Endodermal cell (in vitro differentiated cells): Measurements from ENCODE around the gene SRPK3. TPM values are rescaled to one million over a fixed set of nuclear protein-coding genes. Genes with fewer than 3 reads are reported as not detected.
A peak's percentile ranks its signal among the peaks of the same experiment; 100 is the strongest.
"Not testable (repeated sequence)": the region's sequence is repeated elsewhere in the genome, so short reads cannot be mapped to it uniquely, and the experiment has no call there.

Experiments used
- DNase-seq: peaks from one replicate; pipeline ENCODE4 v3.0.0-alpha.2; 2017
- H3K27ac ChIP-seq: 2 replicates; pipeline ENCODE4 v1.5.1; 2013; ENCODE audit warnings: mild to moderate bottlenecking, low read depth, low read length, moderate library complexity
- H3K27me3 ChIP-seq: 2 replicates; pipeline ENCODE4 v1.6.1; 2013; ENCODE audit warnings: mild to moderate bottlenecking, low read length, moderate library complexity; ENCODE audit not compliant: insufficient read depth, control insufficient read depth, poor library complexity, severe bottlenecking
- H3K36me3 ChIP-seq: 2 replicates; pipeline ENCODE4 v1.7.0; 2013; ENCODE audit warnings: mild to moderate bottlenecking, low read length, moderate library complexity; ENCODE audit not compliant: control insufficient read depth, insufficient read depth
- H3K4me1 ChIP-seq: one replicate; pipeline ENCODE4 v1.7.0; 2013; ENCODE audit warnings: low read length; ENCODE audit not compliant: control insufficient read depth, insufficient read depth
- H3K4me3 ChIP-seq: 2 replicates; pipeline ENCODE4 v1.5.1; 2013; ENCODE audit warnings: mild to moderate bottlenecking, low read length, moderate library complexity
- H3K9ac ChIP-seq: 2 replicates; pipeline ENCODE4 v1.6.1; 2013; ENCODE audit warnings: mild to moderate bottlenecking, low read length, moderate library complexity; ENCODE audit not compliant: poor library complexity, severe bottlenecking; ENCODE audit errors: extremely low read depth
- H3K9me3 ChIP-seq: 2 replicates; pipeline ENCODE4 v1.6.1; 2013; ENCODE audit warnings: mild to moderate bottlenecking, low read length, moderate library complexity; ENCODE audit not compliant: control insufficient read depth
- H3K27ac Mint-ChIP-seq: 2 replicates; pipeline ENCODE4 v1.8.0; 2020; ENCODE audit warnings: mixed read lengths
- H3K27me3 Mint-ChIP-seq: 2 replicates; pipeline ENCODE4 v1.8.0; 2021; ENCODE audit warnings: mild to moderate bottlenecking, mixed read lengths; ENCODE audit not compliant: insufficient read depth
- H3K36me3 Mint-ChIP-seq: 2 replicates; pipeline ENCODE4 v1.8.0; 2020; ENCODE audit warnings: low read depth, mixed read lengths
- H3K4me1 Mint-ChIP-seq: 2 replicates; pipeline ENCODE4 v1.8.0; 2020; ENCODE audit warnings: mixed read lengths
- H3K4me3 Mint-ChIP-seq: 2 replicates; pipeline ENCODE4 v1.8.0; 2020; ENCODE audit warnings: mild to moderate bottlenecking, moderate library complexity, mixed read lengths
- H3K9me3 Mint-ChIP-seq: 2 replicates; pipeline ENCODE4 v1.8.0; 2020; ENCODE audit warnings: mild to moderate bottlenecking, mixed read lengths
- WGBS, 2 experiments: methylation state at CpG; one replicate each; pipeline versions ENCODE4 v1.1.5 to v1.1.7; 2013; ENCODE audit warnings: missing lambda C conversion rate in 2 of 2, mixed read lengths in 1 of 2; ENCODE audit not compliant: insufficient coverage in 1 of 2, insufficient read length in 1 of 2; 5-methylcytosine and 5-hydroxymethylcytosine counted together
- total RNA-seq, 2 donors: library from RNA; stranded (reverse); fragmentation: NEBNext Ultra II Directional in 1 of 2; extraction: Animal tissue kit (Norgen Biotek cat#: 25700) in 1 of 2; gene quantifications; 2 replicates in 1 of 2; 3 replicates in 1 of 2; pipeline ENCODE4 v1.2.1, GENCODE V29; 2021
- TF ChIP-seq, protein P1 (sequence below): fragments of 200-600 bp; sonication (generic); conservative IDR thresholded peaks from 2 replicates; pipeline ENCODE4 v1.5.0; 2021; ENCODE audit warnings: antibody characterized with exemption, mild to moderate bottlenecking

The SRPK3 gene
- total RNA-seq, 2 donors from 2014 or later: not detected

DNA sequence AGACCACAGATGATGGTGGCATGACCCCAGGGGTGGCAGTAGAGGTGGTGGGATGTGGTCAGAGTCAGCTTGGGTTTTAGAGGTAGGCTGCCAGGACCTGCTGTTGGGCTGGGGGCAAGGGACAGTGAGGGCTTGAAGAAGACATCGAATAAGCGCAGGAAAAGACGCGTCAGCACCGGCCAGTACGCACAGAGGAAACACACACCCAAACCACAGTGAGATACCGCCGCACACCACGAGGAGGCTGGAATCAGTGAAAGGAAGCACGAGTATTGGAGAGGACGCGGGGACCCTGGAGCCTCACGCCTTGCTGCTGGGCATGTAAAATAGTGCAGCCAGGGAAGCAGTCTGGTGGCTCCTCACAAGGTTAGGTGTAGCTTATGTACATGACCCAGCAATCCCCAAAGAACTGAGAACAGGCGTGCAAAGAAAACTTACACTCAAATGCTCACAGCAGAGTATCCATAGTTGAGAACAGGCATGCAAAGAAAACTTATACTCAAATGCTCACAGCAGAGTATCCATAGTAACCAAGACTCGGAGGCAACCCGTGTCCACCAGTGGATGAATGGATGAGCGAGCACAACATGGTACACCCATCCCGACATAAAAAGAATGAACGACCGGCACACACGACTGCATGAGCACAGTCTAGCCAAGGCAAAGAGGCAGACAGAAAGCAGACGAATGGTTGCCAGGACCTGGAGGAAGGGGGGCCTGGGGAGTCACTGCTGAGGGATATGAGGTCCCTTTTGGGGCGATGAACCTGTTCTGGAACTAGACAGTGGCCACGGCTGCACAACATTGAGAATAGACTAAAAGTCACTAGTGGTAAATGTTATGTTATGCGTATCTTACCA is 36.2 kb downstream of the SRPK3 start:
- Mint-ChIP-seq H3K27ac (no peak overlapping the region), H3K27me3 (no peaks in the 10 kb centered on the region), H3K4me3 (no peak overlapping the region), H3K36me3 (no peaks in the 10 kb centered on the region), H3K4me1 (peaks cover 3% of the 10 kb centered on the region), H3K9me3 (peaks cover 66% of the 10 kb centered on the region)
- WGBS, 2 experiments: 93 to 94% methylated on average over 3 to 25 of the region's 25 CpGs
- peak overlapping the region; percentile 66 for H3K27ac ChIP-seq
- H3K4me3 ChIP-seq: no peak overlapping the region
- no peaks in the 10 kb centered on the region for H3K36me3 ChIP-seq
- H3K9me3 ChIP-seq: no peaks in the 10 kb centered on the region
- no peaks in the 10 kb centered on the region for H3K27me3 ChIP-seq
- no peaks in the 10 kb centered on the region for H3K4me1 ChIP-seq
- TF ChIP-seq, protein P1, sequence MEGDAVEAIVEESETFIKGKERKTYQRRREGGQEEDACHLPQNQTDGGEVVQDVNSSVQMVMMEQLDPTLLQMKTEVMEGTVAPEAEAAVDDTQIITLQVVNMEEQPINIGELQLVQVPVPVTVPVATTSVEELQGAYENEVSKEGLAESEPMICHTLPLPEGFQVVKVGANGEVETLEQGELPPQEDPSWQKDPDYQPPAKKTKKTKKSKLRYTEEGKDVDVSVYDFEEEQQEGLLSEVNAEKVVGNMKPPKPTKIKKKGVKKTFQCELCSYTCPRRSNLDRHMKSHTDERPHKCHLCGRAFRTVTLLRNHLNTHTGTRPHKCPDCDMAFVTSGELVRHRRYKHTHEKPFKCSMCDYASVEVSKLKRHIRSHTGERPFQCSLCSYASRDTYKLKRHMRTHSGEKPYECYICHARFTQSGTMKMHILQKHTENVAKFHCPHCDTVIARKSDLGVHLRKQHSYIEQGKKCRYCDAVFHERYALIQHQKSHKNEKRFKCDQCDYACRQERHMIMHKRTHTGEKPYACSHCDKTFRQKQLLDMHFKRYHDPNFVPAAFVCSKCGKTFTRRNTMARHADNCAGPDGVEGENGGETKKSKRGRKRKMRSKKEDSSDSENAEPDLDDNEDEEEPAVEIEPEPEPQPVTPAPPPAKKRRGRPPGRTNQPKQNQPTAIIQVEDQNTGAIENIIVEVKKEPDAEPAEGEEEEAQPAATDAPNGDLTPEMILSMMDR: no peak
- peak; percentile 40 for DNase-seq
- no peak overlapping the region for H3K9ac ChIP-seq

DNA sequence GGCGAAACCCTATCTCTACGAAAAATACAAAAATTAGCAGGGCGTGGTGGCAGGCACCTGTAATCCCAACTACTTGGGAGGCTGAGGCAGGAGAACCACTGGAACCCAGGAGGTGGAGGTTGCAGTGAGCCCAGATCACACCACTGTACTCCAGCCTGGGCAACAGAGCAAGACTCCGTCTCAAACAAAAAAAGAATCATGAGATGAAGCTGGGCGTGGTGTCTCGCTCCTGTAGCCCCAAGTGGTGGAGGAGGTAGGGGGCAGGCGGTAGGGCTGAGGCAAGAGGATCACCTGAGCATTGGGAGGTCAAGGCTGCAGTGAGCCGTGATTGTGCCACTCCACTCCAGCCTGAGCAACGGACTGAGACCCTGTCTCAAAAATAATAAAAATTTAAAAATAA is 37.2 kb downstream of the SRPK3 start:
- WGBS, 2 experiments: 90 to 94% methylated on average over 2 to 7 of the region's 9 CpGs
- peak overlapping the region; percentile 49 for H3K4me3 Mint-ChIP-seq

DNA sequence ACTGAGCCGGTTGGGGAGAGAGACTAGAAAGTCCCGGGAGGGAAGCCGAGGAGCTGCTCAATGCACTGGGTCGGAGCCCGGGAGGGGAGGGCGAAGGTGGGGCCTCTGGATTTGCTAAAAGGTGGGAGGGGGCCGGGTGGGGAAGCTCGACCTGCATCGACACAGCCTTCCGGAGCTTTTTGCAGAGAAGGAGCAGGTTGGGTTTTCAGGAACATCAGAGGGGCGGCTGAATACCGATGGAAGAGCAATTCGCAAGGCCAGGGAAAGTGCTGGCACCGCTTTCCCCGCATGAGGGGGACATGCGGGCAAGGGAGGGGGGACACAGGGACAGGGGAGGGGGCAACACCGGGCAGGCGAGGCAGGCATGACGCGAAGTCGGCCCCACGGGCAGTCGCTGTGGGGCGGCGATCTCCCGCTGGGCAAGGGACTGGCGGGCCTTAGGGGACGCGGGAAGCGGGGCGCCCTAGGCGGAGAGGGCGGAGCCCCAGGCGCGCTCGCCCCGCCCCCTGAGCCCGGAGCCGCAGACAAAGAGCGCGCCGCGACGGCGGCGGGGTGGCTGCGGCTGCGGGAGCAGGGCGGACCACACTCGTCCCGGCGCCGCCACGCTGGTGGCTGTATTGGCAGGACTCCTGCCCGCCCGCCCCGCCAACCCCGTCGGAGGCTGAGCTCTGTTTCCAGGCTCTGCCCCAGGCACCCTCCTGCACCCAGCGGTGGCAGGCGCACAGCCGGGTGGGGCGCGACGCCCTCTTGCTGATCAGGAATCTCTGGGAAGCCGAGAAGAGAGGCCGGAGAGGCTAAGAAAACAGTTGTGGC is 37.9 kb downstream of the SRPK3 start:
- Histone ChIP-seq H3K4me3 (peak overlapping the region; percentile 29), H3K27me3 (no peaks in the 10 kb centered on the region), H3K9me3 (no peaks in the 10 kb centered on the region), H3K4me1 (no peaks in the 10 kb centered on the region), H3K27ac (peak overlapping the region; percentile 86), H3K36me3 (no peaks in the 10 kb centered on the region), H3K9ac (peak overlapping the region; percentile 20)
- Mint-ChIP-seq H3K9me3 (peaks cover 63% of the 10 kb centered on the region), H3K27me3 (no peaks in the 10 kb centered on the region), H3K27ac (peak overlapping the region; percentile 87), H3K4me3 (peak overlapping the region; percentile 49), H3K36me3 (no peaks in the 10 kb centered on the region), H3K4me1 (peaks cover 3% of the 10 kb centered on the region)
- TF ChIP-seq, protein P1: no peak
- 16 to 48% methylated on average over 6 to 67 of the region's 67 CpGs for WGBS, 2 experiments
- peak; percentile 82 for DNase-seq

More for the DNA sequence above, 37.2 kb downstream of the SRPK3 start:
- H3K9me3 ChIP-seq, H3K9ac ChIP-seq, DNase-seq, H3K4me3 ChIP-seq, H3K27ac Mint-ChIP-seq, H3K4me1 Mint-ChIP-seq, H3K4me1 ChIP-seq, H3K36me3 ChIP-seq, H3K27me3 Mint-ChIP-seq, H3K27me3 ChIP-seq, H3K27ac ChIP-seq, H3K36me3 Mint-ChIP-seq: not testable (repeated sequence)
- H3K9me3 Mint-ChIP-seq: peaks cover 64% of the 10 kb centered on the region
